GM12878 (cell line): ENCODE results near the gene TOX2. TPM values are rescaled to one million over a fixed set of nuclear protein-coding genes. Genes with fewer than 3 reads are reported as not detected.

Source experiments
- ATAC-seq: fragments of 200-7000 bp; cut with Tn5 transposase; 3 replicates; pipeline ENCODE4 v1.9.1; 2020; ENCODE audit warnings: mild to moderate bottlenecking, moderate library complexity
- BruUV-seq: library from RNA; stranded (reverse); fragments of 400-500 nt; replicated peaks from 2 replicates; lab custom pipeline; 2021; lab: Mats Ljungman, UMichigan
- CTCF ChIA-PET: fragments of 300-600 bp; sonication (Branson Sonifier 250); formaldehyde crosslinking; extraction: SDS; loops from one replicate; lab custom pipeline; 2021; ENCODE audit warnings: inconsistent platforms; lab: Yijun Ruan, JAX
- POLR2A ChIA-PET: fragments of 350-600 bp; formaldehyde crosslinking; extraction: SDS; loops from one replicate; lab custom pipeline; 2021; ENCODE audit warnings: inconsistent platforms; lab: Charles Lee
- RAD21 ChIA-PET: fragments of 300-600 bp; sonication (Branson Sonifier 250); formaldehyde crosslinking; loops from one replicate; lab custom pipeline; 2023; ENCODE audit warnings: antibody characterized with exemption; ENCODE audit not compliant: unreplicated experiment; lab: Charles Lee
- SMC1A ChIA-PET: fragments of 300-600 bp; sonication (Branson Sonifier 250); formaldehyde crosslinking; loops from one replicate; lab custom pipeline; 2023; ENCODE audit not compliant: unreplicated experiment, uncharacterized antibody; lab: Charles Lee
- DNase-seq: peaks from one replicate; pipeline ENCODE4 v3.0.0-alpha.2; 2011; ENCODE audit warnings: low read depth, low spot score
- FAIRE-seq: peaks from 3 replicates; lab custom pipeline; 2011; peaks lifted over from hg19 to GRCh38; lab: Jason Lieb, UNC
- H2AFZ ChIP-seq: 2 replicates; pipeline ENCODE4 v1.6.0; 2011; ENCODE audit warnings: low read depth, low read length, control low read depth; ENCODE audit not compliant: control insufficient read depth
- H3K27ac ChIP-seq: 2 replicates; pipeline ENCODE4 v1.5.1; 2011; ENCODE audit warnings: control low read depth; ENCODE audit not compliant: control insufficient read depth, insufficient read depth
- H3K27me3 ChIP-seq, 2 experiments: replicated peaks in 1 of 2; 2 replicates each; pipeline versions ENCODE4 v1.6.0 to v1.6.1; 2011; ENCODE audit warnings: low read length in 1 of 2; ENCODE audit not compliant: control insufficient read depth in 2 of 2, insufficient read depth in 2 of 2
- H3K36me3 ChIP-seq, 2 experiments: 2 replicates each; pipeline ENCODE4 v1.5.1; 2011; ENCODE audit warnings: low read length in 1 of 2; ENCODE audit not compliant: control insufficient read depth in 2 of 2, insufficient read depth in 2 of 2
- H3K4me1 ChIP-seq: 2 replicates; pipeline ENCODE4 v1.6.1; 2011; ENCODE audit warnings: mild to moderate bottlenecking, low read length, moderate library complexity, mixed read lengths; ENCODE audit not compliant: control insufficient read depth, insufficient read depth
- H3K4me2 ChIP-seq: 2 replicates; pipeline ENCODE4 v1.6.0; 2011; ENCODE audit warnings: control low read depth; ENCODE audit not compliant: control insufficient read depth, insufficient read depth
- H3K4me3 ChIP-seq: fragments of 200-600 bp; sonication (generic); 2 replicates; pipeline ENCODE4 v1.5.1; 2016
- H3K79me2 ChIP-seq: 2 replicates; pipeline ENCODE4 v1.6.0; 2011; ENCODE audit warnings: low read length; ENCODE audit not compliant: control insufficient read depth, insufficient read depth
- H3K9ac ChIP-seq: 2 replicates; pipeline ENCODE4 v1.8.0; 2011; ENCODE audit warnings: low read length, control low read depth, mixed read lengths; ENCODE audit not compliant: control insufficient read depth, insufficient read depth
- H3K9me3 ChIP-seq: replicated peaks from 3 replicates; pipeline ENCODE4 v1.5.1; 2011; ENCODE audit warnings: mild to moderate bottlenecking, low read length; ENCODE audit not compliant: control insufficient read depth, insufficient read depth
- H4K20me1 ChIP-seq: 2 replicates; pipeline ENCODE4 v1.6.0; 2011; ENCODE audit not compliant: control insufficient read depth, insufficient read depth
- BCL11A ChIP-seq: IDR thresholded peaks from 2 replicates; pipeline ENCODE4 v1.6.1; 2011; ENCODE audit warnings: low read depth, low read length
- EP300 ChIP-seq, 2 experiments: fragments of 150-350 bp in 1 of 2; IDR thresholded peaks; 2 replicates each; pipeline ENCODE4 v1.6.1; 2011 to 2012; ENCODE audit warnings: low read depth in 2 of 2, low read length in 2 of 2, borderline replicate concordance in 1 of 2, improper control_type of control experiment in 1 of 2, inconsistent platforms in 1 of 2; ENCODE audit not compliant: control insufficient read depth in 1 of 2
- LARP7 ChIP-seq: fragments of 450-650 bp; IDR thresholded peaks from 2 replicates; pipeline ENCODE4 v1.6.1; 2017; ENCODE audit warnings: mild to moderate bottlenecking
- RUNX3 ChIP-seq: IDR thresholded peaks from 2 replicates; pipeline ENCODE4 v1.6.1; 2012; ENCODE audit warnings: low read length, inconsistent platforms
- TCF12 ChIP-seq: IDR thresholded peaks from 2 replicates; pipeline ENCODE4 v1.6.1; 2011; ENCODE audit warnings: low read depth, mild to moderate bottlenecking, low read length
- ZNF687 ChIP-seq: fragments of 450-650 bp; IDR thresholded peaks from 2 replicates; pipeline ENCODE4 v1.6.1; 2017; ENCODE audit warnings: mild to moderate bottlenecking, moderate library complexity
- WGBS: methylation state at CpG from one replicate; pipeline ENCODE4 v1.1.6; 2016; ENCODE audit warnings: low lambda C conversion rate; ENCODE audit not compliant: insufficient replicate concordance, insufficient coverage; ENCODE audit errors: missing lambda C conversion rate; 5-methylcytosine and 5-hydroxymethylcytosine counted together
- in situ Hi-C: fragments of 300-500 bp; cut with MboI; formaldehyde crosslinking; loops from 9 replicates; pipeline ENCODE4 v1.14.3; 2018; ENCODE audit warnings: mixed read lengths
- intact Hi-C: fragments of 100-400 bp; cut with micrococcal nuclease; formaldehyde crosslinking; loops from one replicate; pipeline ENCODE4 v1.14.2; 2022; ENCODE audit not compliant: unreplicated experiment
- polyA plus RNA-seq, 11 experiments: library from polyadenylated mRNA; depleted of rRNA in 4 of 11; unstranded in 6 of 11; stranded (reverse) in 5 of 11; fragments of >200 nt; fragmentation: Nextera tagmentation in 4 of 11; fragmentation: Illumina TruSeq in 1 of 11; extraction: Ambion mirVana in 4 of 11; extraction: Trizol in 1 of 11; gene quantifications; 1 replicate in 1 of 11; 2 replicates in 10 of 11; pipeline versions ENCODE4 v1.2.1 to v1.2.3, GENCODE V29; 2011 to 2016; ENCODE audit warnings: inconsistent platforms in 2 of 11, missing spikeins in 2 of 11, low read depth in 1 of 11
- total RNA-seq, 4 experiments: library from RNA; depleted of rRNA in 3 of 4; stranded (reverse); fragments of >200 nt in 3 of 4; fragmentation: Illumina TruSeq in 1 of 4; extraction: Trizol in 1 of 4; gene quantifications; 2 replicates each; pipeline versions ENCODE4 v1.2.1 to v1.2.3, GENCODE V29; 2013 to 2021

The TOX2 gene
- total and polyA plus RNA-seq, 10 of the 15 experiments (the other 5 are each of a cell fraction or from before 2014, with no cell fraction given) = 2.6 to 40.5 (median 7.9) TPM

GRCh38 chr20:44070139-44070900, 155.7 kb downstream of the TOX2 start:
- ChIA-PET RAD21 (interaction anchor here (1.1 to 2.2 kb wide), 6 partner anchors 10 to 319 kb away, joined by 3 to 18 read pairs (median 7); no protein-coding TSS in a partner anchor), POLR2A (interaction anchor here (0.9 to 1.1 kb wide), 3 partner anchors 41 to 202 kb away, joined by 3 to 5 read pairs (median 3); no protein-coding TSS in a partner anchor), CTCF (interaction anchor here (0.7 to 16.0 kb wide), 3 partner anchors 10 to 320 kb away, joined by 3 to 223 read pairs (median 3); no protein-coding TSS in a partner anchor), SMC1A (interaction anchor here (0.6 to 9.8 kb wide), 12 partner anchors 10 to 320 kb away, joined by 3 to 67 read pairs (median 4); no protein-coding TSS in a partner anchor)
- WGBS = 77% methylated on average over 17 of the region's 17 CpGs
- TF ChIP-seq LARP7 = no peak
- 0 out of 2 replicates have a peak, but pooled peaks have one; percentile 12 for TF ChIP-seq TCF12
- peak; percentile 38; the same call in 1 of the 2 replicates for TF ChIP-seq RUNX3
- TF ChIP-seq ZNF687 = peak; percentile 15; the same call in 1 of the 2 replicates
- peak; percentile 46 to 81; a peak in 2 of 4 replicates for TF ChIP-seq EP300 (IDR thresholded peaks at IDR 0.05; ENCODE audit: borderline replicate concordance in 1 of 2, control insufficient read depth in 1 of 2, low read depth in 2 of 2, low read length in 2 of 2)
- TF ChIP-seq BCL11A = no peak
- Histone ChIP-seq H3K9ac (no peak overlapping the region; the same call in 1 of the 2 replicates), H3K9me3 (no peaks in the 10 kb centered on the region), H3K27me3 (no peaks in the 10 kb centered on the region), H3K4me2 (peak overlapping the region; percentile 66), H3K27ac (no peak overlapping the region; the same call in 1 of the 2 replicates), H3K4me1 (peaks cover 18% of the 10 kb centered on the region), H3K4me3 (no peak overlapping the region), H4K20me1 (no peaks in the 10 kb centered on the region), H2AFZ (no peak overlapping the region), H3K79me2 (no peaks in the 10 kb centered on the region), H3K36me3 (no peaks in the 10 kb centered on the region; a peak in 1 of 4 replicates)
- peak; percentile 7 for ATAC-seq
- intact Hi-C loops = no loop called here
- DNase-seq = no peak
- in situ Hi-C loops = no loop called here
- no peak for FAIRE-seq
- no TSS peak for BruUV-seq
